ENCODE data around the gene PROC. TPM values are rescaled to one million over a fixed set of nuclear protein-coding genes. Genes with fewer than 3 reads are reported as not detected.

Gene PROC
- total RNA-seq, 2 experiments from 2014 or later, result 0.28 TPM; not detected in 1

GRCh38 chr2:127373362-127374083 lies 44.7 kb upstream of the PROC start:
- Histone ChIP-seq H3K36me3 (ENCODE audit: insufficient read depth, low read length) (peaks cover 6% of the 10 kb centered on the region), H3K27ac (ENCODE audit: low read depth in 1 of 2, low read length in 2 of 2) (no peak overlapping the region), H3K27me3 (ENCODE audit: control insufficient read depth in 1 of 2, insufficient read depth in 2 of 2, low read length in 2 of 2) (no peaks in the 10 kb centered on the region), H3K9me3 (ENCODE audit: control insufficient read depth in 1 of 2, insufficient read depth in 1 of 2, low read length in 2 of 2) (peaks cover 11 to 26% of the 10 kb centered on the region in 2 experiments), H3K4me3 (ENCODE audit: low read length) (no peak overlapping the region), H3K4me1 (ENCODE audit: insufficient read depth, low read length) (peaks cover 6% of the 10 kb centered on the region)
- H3K27ac Mint-ChIP-seq, result no peak overlapping the region
- peaks cover 34% of the 10 kb centered on the region for H3K9me3 Mint-ChIP-seq
- ChIA-PET POLR2A (no interaction called here), CTCF (interaction anchor here (0.5 to 1.5 kb wide), 3 partner anchors 9 to 42 kb away, joined by 3 to 4 read pairs (median 3); no protein-coding TSS in a partner anchor)
- peaks cover 82% of the 10 kb centered on the region for H3K36me3 Mint-ChIP-seq (ENCODE audit: low read depth)
- H3K4me1 Mint-ChIP-seq (ENCODE audit: low read depth), result peaks cover 40% of the 10 kb centered on the region
- DNase-seq (no peak), ATAC-seq (ENCODE audit: poor library complexity) (no peak)
- no peaks in the 10 kb centered on the region for H3K27me3 Mint-ChIP-seq
- H3K4me3 Mint-ChIP-seq, result no peak overlapping the region
- intact Hi-C loops (cut with DNase I, micrococcal nuclease), result no loop called here
- no peak for TF ChIP-seq CTCF (IDR thresholded peaks at IDR 0.05)

- H3K27me3 ChIP-seq (ENCODE audit: control insufficient read depth in 1 of 2, insufficient read depth in 2 of 2, low read length in 2 of 2), result no peaks in the 10 kb centered on the region
Observed at GRCh38 chr2:127376257-127376656, 42.0 kb upstream of the PROC start.

GRCh38 chr2:127377262-127377661 lies 41.0 kb upstream of the PROC start:
- no peak overlapping the region for H3K4me3 ChIP-seq (ENCODE audit: low read length)
- H3K36me3 Mint-ChIP-seq (ENCODE audit: low read depth), result peaks cover 53% of the 10 kb centered on the region
- peaks cover 20% of the 10 kb centered on the region for H3K9me3 Mint-ChIP-seq
- DNase-seq (no peak), ATAC-seq (ENCODE audit: poor library complexity) (no peak)
- H3K4me3 Mint-ChIP-seq, result no peak overlapping the region
- peaks cover 6% of the 10 kb centered on the region for H3K36me3 ChIP-seq (ENCODE audit: insufficient read depth, low read length)
- H3K27me3 ChIP-seq (ENCODE audit: control insufficient read depth in 1 of 2, insufficient read depth in 2 of 2, low read length in 2 of 2), result no peaks in the 10 kb centered on the region
- peaks cover 11 to 16% of the 10 kb centered on the region in 2 experiments for H3K9me3 ChIP-seq (ENCODE audit: control insufficient read depth in 1 of 2, insufficient read depth in 1 of 2, low read length in 2 of 2)
- H3K4me1 Mint-ChIP-seq (ENCODE audit: low read depth), result peaks cover 60% of the 10 kb centered on the region
- no peaks in the 10 kb centered on the region for H3K27me3 Mint-ChIP-seq
- POLR2A ChIA-PET, result interaction anchor here (1.7 kb wide), 1 partner anchor 10 kb away, joined by 6 read pairs; no protein-coding TSS in a partner anchor
- TF ChIP-seq CTCF (IDR thresholded peaks at IDR 0.05), result no peak
- CTCF ChIA-PET, result no interaction called here
- intact Hi-C loops (cut with DNase I, micrococcal nuclease), result no loop called here
- H3K27ac Mint-ChIP-seq, result no peak overlapping the region
- H3K27ac ChIP-seq (ENCODE audit: low read depth in 1 of 2, low read length in 2 of 2), result no peak overlapping the region
- H3K4me1 ChIP-seq (ENCODE audit: insufficient read depth, low read length), result peaks cover 8% of the 10 kb centered on the region

More at GRCh38 chr2:127376257-127376656, 42.0 kb upstream of the PROC start:
- Histone ChIP-seq H3K9me3 (ENCODE audit: control insufficient read depth in 1 of 2, insufficient read depth in 1 of 2, low read length in 2 of 2) (peaks cover 11 to 17% of the 10 kb centered on the region in 2 experiments), H3K36me3 (ENCODE audit: insufficient read depth, low read length) (peaks cover 6% of the 10 kb centered on the region), H3K4me1 (ENCODE audit: insufficient read depth, low read length) (peaks cover 8% of the 10 kb centered on the region), H3K4me3 (ENCODE audit: low read length) (no peak overlapping the region), H3K27ac (ENCODE audit: low read depth in 1 of 2, low read length in 2 of 2) (no peak overlapping the region)
- TF ChIP-seq CTCF (IDR thresholded peaks at IDR 0.05), result no peak
- peaks cover 56% of the 10 kb centered on the region for H3K4me1 Mint-ChIP-seq (ENCODE audit: low read depth)
- DNase-seq, result no peak
- H3K9me3 Mint-ChIP-seq, result peaks cover 26% of the 10 kb centered on the region
- no peak overlapping the region for H3K27ac Mint-ChIP-seq
- no peak overlapping the region for H3K4me3 Mint-ChIP-seq
- intact Hi-C loops (cut with DNase I, micrococcal nuclease), result no loop called here
- peaks cover 63% of the 10 kb centered on the region for H3K36me3 Mint-ChIP-seq (ENCODE audit: low read depth)
- CTCF ChIA-PET, result no interaction called here
- POLR2A ChIA-PET, result no interaction called here
- no peaks in the 10 kb centered on the region for H3K27me3 Mint-ChIP-seq
- no peak for ATAC-seq (ENCODE audit: poor library complexity)
